Measurements from ENCODE around the gene SLC22A16.

- no peak for TF ChIP-seq POLR2A (IDR thresholded peaks at IDR 0.05; ENCODE audit: borderline replicate concordance, extremely low read depth, insufficient read depth, insufficient read length)
- TF ChIP-seq, protein P1, sequence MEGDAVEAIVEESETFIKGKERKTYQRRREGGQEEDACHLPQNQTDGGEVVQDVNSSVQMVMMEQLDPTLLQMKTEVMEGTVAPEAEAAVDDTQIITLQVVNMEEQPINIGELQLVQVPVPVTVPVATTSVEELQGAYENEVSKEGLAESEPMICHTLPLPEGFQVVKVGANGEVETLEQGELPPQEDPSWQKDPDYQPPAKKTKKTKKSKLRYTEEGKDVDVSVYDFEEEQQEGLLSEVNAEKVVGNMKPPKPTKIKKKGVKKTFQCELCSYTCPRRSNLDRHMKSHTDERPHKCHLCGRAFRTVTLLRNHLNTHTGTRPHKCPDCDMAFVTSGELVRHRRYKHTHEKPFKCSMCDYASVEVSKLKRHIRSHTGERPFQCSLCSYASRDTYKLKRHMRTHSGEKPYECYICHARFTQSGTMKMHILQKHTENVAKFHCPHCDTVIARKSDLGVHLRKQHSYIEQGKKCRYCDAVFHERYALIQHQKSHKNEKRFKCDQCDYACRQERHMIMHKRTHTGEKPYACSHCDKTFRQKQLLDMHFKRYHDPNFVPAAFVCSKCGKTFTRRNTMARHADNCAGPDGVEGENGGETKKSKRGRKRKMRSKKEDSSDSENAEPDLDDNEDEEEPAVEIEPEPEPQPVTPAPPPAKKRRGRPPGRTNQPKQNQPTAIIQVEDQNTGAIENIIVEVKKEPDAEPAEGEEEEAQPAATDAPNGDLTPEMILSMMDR (IDR thresholded peaks at IDR 0.05 in 2 of 3, conservative IDR thresholded peaks at IDR 0.05 in 1 of 3; ENCODE audit: borderline replicate concordance in 1 of 3, insufficient read depth in 1 of 3, low read depth in 2 of 3, low read length in 2 of 3): no peak
- TF ChIP-seq CEBPB (IDR thresholded peaks at IDR 0.05; ENCODE audit: low read depth): no peak
- TF ChIP-seq MAX (IDR thresholded peaks at IDR 0.05): no peak
- no peak for TF ChIP-seq ZBTB33 (IDR thresholded peaks at IDR 0.05; ENCODE audit: extremely low read depth, insufficient replicate concordance, low read length)
- no peak for TF ChIP-seq REST (IDR thresholded peaks at IDR 0.05; ENCODE audit: low read depth)
- TF ChIP-seq POLR2AphosphoS5 (IDR thresholded peaks at IDR 0.05; ENCODE audit: low read depth, low read length): no peak
- no peak for TF ChIP-seq CBX3 (IDR thresholded peaks at IDR 0.05; ENCODE audit: low read depth)
Observed at GRCh38 chr6:110434961-110435602, 41.3 kb downstream of the SLC22A16 start.

Measured in HCT116 (cell line).